AG10803 (cell line): ENCODE results near the gene OR1L4.

ENCODE experiments used
- DNase-seq: peaks from one replicate; pipeline ENCODE4 v3.0.0; 2010; ENCODE audit warnings: low read depth
- H3K4me3 ChIP-seq: 2 replicates; pipeline ENCODE4 v1.5.1; 2011; ENCODE audit warnings: mild to moderate bottlenecking, low read length, control low read depth
- CTCF ChIP-seq: conservative IDR thresholded peaks from 2 replicates; pipeline ENCODE4 v1.5.1; 2011; ENCODE audit warnings: mild to moderate bottlenecking, low read length, control low read depth, inconsistent platforms

The OR1L4 gene

GRCh38 chr9:122767817-122768216, 44.0 kb downstream of the OR1L4 start:
- TF ChIP-seq CTCF: no peak
- H3K4me3 ChIP-seq: no peak overlapping the region
- DNase-seq: no peak
